ENCODE results near the gene WFS1.
A peak's percentile ranks its signal among the peaks of the same experiment; 100 is the strongest.

The WFS1 gene

DNA sequence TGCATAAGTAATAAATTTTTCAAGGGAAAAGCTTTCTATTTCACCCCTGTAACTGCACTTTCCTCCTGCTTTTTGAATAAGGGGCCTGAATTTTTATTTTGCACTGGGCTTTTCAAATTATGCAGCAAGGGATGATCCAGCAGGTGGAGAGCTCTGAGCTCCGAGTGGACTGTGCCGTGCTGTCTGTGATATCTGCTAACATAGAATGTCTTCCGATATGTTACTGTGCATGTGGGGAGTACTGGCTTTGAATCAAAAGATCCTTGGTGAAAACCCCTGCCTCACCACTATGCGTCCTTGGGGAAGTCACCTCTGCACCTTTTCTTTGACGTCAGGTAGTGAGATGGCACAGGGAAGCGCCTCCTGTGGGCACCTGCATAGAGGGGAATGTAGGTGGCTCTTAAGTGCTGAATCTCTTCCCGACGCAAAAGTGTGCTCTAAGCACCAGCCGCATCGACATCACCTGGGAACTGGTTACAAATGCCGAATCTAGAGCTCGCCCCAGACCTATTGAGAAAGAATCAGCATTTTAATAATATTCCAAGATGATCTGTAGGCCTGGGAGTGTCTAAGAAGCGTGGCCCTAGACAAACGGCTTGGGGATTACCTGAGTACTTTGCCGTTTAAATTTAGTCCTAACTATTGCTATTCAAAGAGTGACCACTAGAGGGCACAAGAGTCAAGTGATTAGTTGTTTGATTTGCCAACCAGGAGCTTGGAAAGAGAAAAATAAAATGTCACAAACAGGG is 19.2 kb upstream of the WFS1 start:
- no peaks in the 10 kb centered on the region for H3K36me3 ChIP-seq (ENCODE audit: control insufficient read depth in 5 of 5, insufficient read depth in 5 of 5, low read length in 5 of 5)
- no peak overlapping the region for H3K9ac ChIP-seq (ENCODE audit: low read length in 5 of 5)
- no peak overlapping the region for H3K4me3 ChIP-seq (ENCODE audit: low read depth in 1 of 5, low read length in 5 of 5)
- no peak overlapping the region for H3K27ac ChIP-seq (ENCODE audit: low read depth, low read length)
- peaks cover 0 to 33% (median 31%) of the 10 kb centered on the region in 5 donors for H3K27me3 ChIP-seq (ENCODE audit: control insufficient read depth in 5 of 5, insufficient read depth in 4 of 5, low read length in 5 of 5)
- H3K4me1 ChIP-seq (ENCODE audit: control insufficient read depth in 5 of 5, insufficient read depth in 5 of 5, low read length in 5 of 5), result peaks cover 0 to 7% (median 5%) of the 10 kb centered on the region in 5 donors
- H3K9me3 ChIP-seq (ENCODE audit: control insufficient read depth in 5 of 5, low read length in 5 of 5), result peaks cover 0 to 4% (median 0%) of the 10 kb centered on the region in 5 donors

DNA sequence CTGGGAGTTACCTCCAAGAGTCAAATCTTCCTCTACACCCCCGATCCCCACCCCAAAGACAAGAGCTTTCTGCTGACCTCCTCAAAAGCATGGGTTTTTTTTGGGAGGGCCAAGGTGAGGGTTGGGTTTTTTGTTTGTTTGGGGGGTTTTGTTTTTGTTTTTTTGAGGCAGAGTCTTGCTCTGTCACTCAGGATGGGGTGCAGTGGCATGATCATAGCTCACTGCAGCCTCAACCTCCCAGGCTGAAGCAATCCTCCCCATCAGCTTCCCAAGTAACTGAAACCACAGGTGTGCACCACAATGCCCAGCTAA is 18.7 kb upstream of the WFS1 start:
- no peak overlapping the region for H3K9ac ChIP-seq (ENCODE audit: low read length in 5 of 5)

GRCh38 chr4:6251365-6251764 is 18.3 kb upstream of the WFS1 start:
- H3K36me3 ChIP-seq (ENCODE audit: control insufficient read depth in 5 of 5, insufficient read depth in 5 of 5, low read length in 5 of 5), result no peaks in the 10 kb centered on the region
- H3K9ac ChIP-seq (ENCODE audit: low read length in 5 of 5), result no peak overlapping the region
- H3K4me3 ChIP-seq (ENCODE audit: low read depth in 1 of 5, low read length in 5 of 5), result no peak overlapping the region
- peaks cover 0 to 24% (median 22%) of the 10 kb centered on the region in 5 donors for H3K27me3 ChIP-seq (ENCODE audit: control insufficient read depth in 5 of 5, insufficient read depth in 4 of 5, low read length in 5 of 5)
- peaks cover 0 to 4% (median 0%) of the 10 kb centered on the region in 5 donors for H3K9me3 ChIP-seq (ENCODE audit: control insufficient read depth in 5 of 5, low read length in 5 of 5)
- no peaks in the 10 kb centered on the region for H3K4me1 ChIP-seq (ENCODE audit: control insufficient read depth in 5 of 5, insufficient read depth in 5 of 5, low read length in 5 of 5)
- no peak overlapping the region for H3K27ac ChIP-seq (ENCODE audit: low read depth, low read length)

More for the DNA sequence above, 18.7 kb upstream of the WFS1 start:
- Histone ChIP-seq H3K27me3 (ENCODE audit: control insufficient read depth in 5 of 5, insufficient read depth in 4 of 5, low read length in 5 of 5) (peaks cover 0 to 28% (median 26%) of the 10 kb centered on the region in 5 donors), H3K36me3 (ENCODE audit: control insufficient read depth in 5 of 5, insufficient read depth in 5 of 5, low read length in 5 of 5) (no peaks in the 10 kb centered on the region), H3K4me1 (ENCODE audit: control insufficient read depth in 5 of 5, insufficient read depth in 5 of 5, low read length in 5 of 5) (peaks cover 0 to 1% (median 0%) of the 10 kb centered on the region in 5 donors), H3K4me3 (ENCODE audit: low read depth in 1 of 5, low read length in 5 of 5) (no peak overlapping the region), H3K9me3 (ENCODE audit: control insufficient read depth in 5 of 5, low read length in 5 of 5) (peaks cover 0 to 4% (median 0%) of the 10 kb centered on the region in 5 donors), H3K27ac (ENCODE audit: low read depth, low read length) (no peak overlapping the region)

DNA sequence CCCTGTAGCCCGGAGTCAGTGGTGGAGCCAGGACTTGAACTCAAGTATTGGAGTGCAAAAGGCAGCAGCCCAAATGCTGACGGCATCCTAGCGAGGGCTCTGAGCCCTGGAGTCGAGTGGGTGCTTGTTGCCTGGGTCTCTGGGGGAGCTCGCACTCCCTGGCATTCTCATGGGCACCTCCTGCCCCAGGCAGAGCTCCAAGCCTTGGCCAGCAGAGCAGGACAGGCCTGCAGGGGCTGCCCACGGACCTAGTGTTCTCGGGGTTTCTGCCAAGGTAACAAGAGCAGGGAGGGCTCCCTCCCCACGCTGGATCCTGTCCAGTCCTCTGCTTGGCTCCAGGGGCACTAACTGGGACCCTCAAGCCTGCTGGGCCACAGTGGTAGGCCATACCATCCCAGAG is 17.6 kb upstream of the WFS1 start:
- Histone ChIP-seq H3K4me1 (ENCODE audit: control insufficient read depth in 5 of 5, insufficient read depth in 5 of 5, low read length in 5 of 5) (peaks cover 0 to 1% (median 0%) of the 10 kb centered on the region in 5 donors), H3K9ac (ENCODE audit: low read length in 5 of 5) (no peak overlapping the region), H3K27me3 (ENCODE audit: control insufficient read depth in 5 of 5, insufficient read depth in 4 of 5, low read length in 5 of 5) (peaks cover 0 to 19% (median 17%) of the 10 kb centered on the region in 5 donors), H3K4me3 (ENCODE audit: low read depth in 1 of 5, low read length in 5 of 5) (no peak overlapping the region), H3K9me3 (ENCODE audit: control insufficient read depth in 5 of 5, low read length in 5 of 5) (peaks cover 0 to 4% (median 0%) of the 10 kb centered on the region in 5 donors), H3K27ac (ENCODE audit: low read depth, low read length) (no peak overlapping the region), H3K36me3 (ENCODE audit: control insufficient read depth in 5 of 5, insufficient read depth in 5 of 5, low read length in 5 of 5) (no peaks in the 10 kb centered on the region)

- no peak overlapping the region for H3K9ac ChIP-seq (ENCODE audit: low read length in 5 of 5)
- no peak overlapping the region for H3K4me3 ChIP-seq (ENCODE audit: low read depth in 1 of 5, low read length in 5 of 5)
- peaks cover 0 to 16% (median 13%) of the 10 kb centered on the region in 5 donors for H3K27me3 ChIP-seq (ENCODE audit: control insufficient read depth in 5 of 5, insufficient read depth in 4 of 5, low read length in 5 of 5)
- H3K27ac ChIP-seq (ENCODE audit: low read depth, low read length), result no peak overlapping the region
- H3K4me1 ChIP-seq (ENCODE audit: control insufficient read depth in 5 of 5, insufficient read depth in 5 of 5, low read length in 5 of 5), result peaks cover 0 to 10% (median 0%) of the 10 kb centered on the region in 5 donors
- H3K9me3 ChIP-seq (ENCODE audit: control insufficient read depth in 5 of 5, low read length in 5 of 5), result peaks cover 0 to 4% (median 0%) of the 10 kb centered on the region in 5 donors
- no peaks in the 10 kb centered on the region for H3K36me3 ChIP-seq (ENCODE audit: control insufficient read depth in 5 of 5, insufficient read depth in 5 of 5, low read length in 5 of 5)
Observed at GRCh38 chr4:6253111-6253510, 16.5 kb upstream of the WFS1 start.

DNA sequence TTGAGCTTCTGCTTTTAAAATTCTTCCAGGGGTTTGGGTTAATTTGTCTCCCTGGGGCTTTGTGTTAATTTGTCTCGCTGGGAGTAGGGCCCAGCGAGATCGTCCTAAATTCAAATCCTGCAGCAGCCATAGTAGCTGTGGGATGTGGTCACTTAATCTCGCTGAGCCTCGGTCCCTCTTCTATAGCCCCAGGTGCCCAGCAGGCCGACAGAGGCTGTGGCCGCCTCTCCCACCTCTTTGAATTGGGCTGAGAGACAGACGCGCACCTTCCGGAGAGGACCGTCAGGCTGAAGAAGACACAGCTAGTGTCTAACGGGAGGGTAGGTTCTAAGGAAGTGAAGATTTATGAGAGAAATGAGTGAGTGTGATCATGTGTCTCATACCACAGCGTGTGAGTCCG is 15.7 kb upstream of the WFS1 start:
- peaks cover 0 to 8% (median 6%) of the 10 kb centered on the region in 5 donors for H3K27me3 ChIP-seq (ENCODE audit: control insufficient read depth in 5 of 5, insufficient read depth in 4 of 5, low read length in 5 of 5)
- H3K4me3 ChIP-seq (ENCODE audit: low read depth in 1 of 5, low read length in 5 of 5), result no peak overlapping the region
- H3K4me1 ChIP-seq (ENCODE audit: control insufficient read depth in 5 of 5, insufficient read depth in 5 of 5, low read length in 5 of 5), result peaks cover 0 to 10% (median 0%) of the 10 kb centered on the region in 5 donors
- H3K9me3 ChIP-seq (ENCODE audit: control insufficient read depth in 5 of 5, low read length in 5 of 5), result peaks cover 0 to 4% (median 0%) of the 10 kb centered on the region in 5 donors
- no peaks in the 10 kb centered on the region for H3K36me3 ChIP-seq (ENCODE audit: control insufficient read depth in 5 of 5, insufficient read depth in 5 of 5, low read length in 5 of 5)
- H3K9ac ChIP-seq (ENCODE audit: low read length in 5 of 5), result no peak overlapping the region
- no peak overlapping the region for H3K27ac ChIP-seq (ENCODE audit: low read depth, low read length)

DNA sequence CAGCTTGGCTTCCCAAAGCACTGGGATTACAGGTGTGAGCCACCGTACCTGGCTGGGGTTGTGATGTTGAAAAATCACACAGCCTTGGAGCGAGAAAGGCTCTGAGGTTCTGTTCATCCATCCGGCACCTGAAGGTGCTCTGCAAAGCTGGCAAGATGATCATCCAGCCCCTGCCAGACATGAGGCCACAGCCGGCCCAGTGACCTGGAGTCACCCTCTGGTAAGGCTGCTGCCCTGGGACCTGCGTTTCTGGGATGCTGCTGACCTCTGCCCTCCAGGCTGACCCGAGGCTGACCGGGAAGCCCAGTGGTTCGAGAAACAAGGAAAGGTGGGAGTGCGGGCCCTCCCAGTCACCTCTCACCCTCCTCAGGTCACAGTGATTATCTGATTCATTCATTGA is 13.5 kb upstream of the WFS1 start:
- H3K27ac ChIP-seq (ENCODE audit: low read depth, low read length), result no peak overlapping the region
- H3K4me1 ChIP-seq (ENCODE audit: control insufficient read depth in 5 of 5, insufficient read depth in 5 of 5, low read length in 5 of 5), result peaks cover 0 to 10% (median 0%) of the 10 kb centered on the region in 5 donors
- peaks cover 0 to 4% (median 0%) of the 10 kb centered on the region in 5 donors for H3K27me3 ChIP-seq (ENCODE audit: control insufficient read depth in 5 of 5, insufficient read depth in 4 of 5, low read length in 5 of 5)

GRCh38 chr4:6257247-6258025 is 12.2 kb upstream of the WFS1 start:
- peak overlapping the region in 1 of 5 donors; percentile 19 for H3K9ac ChIP-seq (ENCODE audit: low read length in 5 of 5)
- no peak overlapping the region for H3K27ac ChIP-seq (ENCODE audit: low read depth, low read length)
- peaks cover 0 to 4% (median 0%) of the 10 kb centered on the region in 5 donors for H3K9me3 ChIP-seq (ENCODE audit: control insufficient read depth in 5 of 5, low read length in 5 of 5)

More for the DNA sequence above, 13.5 kb upstream of the WFS1 start:
- Histone ChIP-seq H3K4me3 (ENCODE audit: low read depth in 1 of 5, low read length in 5 of 5) (no peak overlapping the region), H3K36me3 (ENCODE audit: control insufficient read depth in 5 of 5, insufficient read depth in 5 of 5, low read length in 5 of 5) (no peaks in the 10 kb centered on the region), H3K9me3 (ENCODE audit: control insufficient read depth in 5 of 5, low read length in 5 of 5) (peaks cover 0 to 4% (median 0%) of the 10 kb centered on the region in 5 donors), H3K9ac (ENCODE audit: low read length in 5 of 5) (no peak overlapping the region)

GRCh38 chr4:6258026-6258360 is 11.7 kb upstream of the WFS1 start:
- Histone ChIP-seq H3K27me3 (ENCODE audit: control insufficient read depth in 5 of 5, insufficient read depth in 4 of 5, low read length in 5 of 5) (peaks cover 0 to 13% (median 9%) of the 10 kb centered on the region in 5 donors), H3K9me3 (ENCODE audit: control insufficient read depth in 5 of 5, low read length in 5 of 5) (peaks cover 0 to 4% (median 0%) of the 10 kb centered on the region in 5 donors), H3K36me3 (ENCODE audit: control insufficient read depth in 5 of 5, insufficient read depth in 5 of 5, low read length in 5 of 5) (no peaks in the 10 kb centered on the region), H3K4me1 (ENCODE audit: control insufficient read depth in 5 of 5, insufficient read depth in 5 of 5, low read length in 5 of 5) (peaks cover 0 to 10% (median 0%) of the 10 kb centered on the region in 5 donors), H3K9ac (ENCODE audit: low read length in 5 of 5) (no peak overlapping the region), H3K27ac (ENCODE audit: low read depth, low read length) (no peak overlapping the region), H3K4me3 (ENCODE audit: low read depth in 1 of 5, low read length in 5 of 5) (no peak overlapping the region)

More at GRCh38 chr4:6257247-6258025, 12.2 kb upstream of the WFS1 start:
- Histone ChIP-seq H3K36me3 (ENCODE audit: control insufficient read depth in 5 of 5, insufficient read depth in 5 of 5, low read length in 5 of 5) (no peaks in the 10 kb centered on the region), H3K4me1 (ENCODE audit: control insufficient read depth in 5 of 5, insufficient read depth in 5 of 5, low read length in 5 of 5) (peaks cover 0 to 10% (median 0%) of the 10 kb centered on the region in 5 donors), H3K27me3 (ENCODE audit: control insufficient read depth in 5 of 5, insufficient read depth in 4 of 5, low read length in 5 of 5) (peaks cover 0 to 13% (median 9%) of the 10 kb centered on the region in 5 donors), H3K4me3 (ENCODE audit: low read depth in 1 of 5, low read length in 5 of 5) (peak overlapping the region in 1 of 5 donors; percentile 17)

GRCh38 chr4:6258741-6259140 is 10.9 kb upstream of the WFS1 start:
- H3K27me3 ChIP-seq (ENCODE audit: control insufficient read depth in 5 of 5, insufficient read depth in 4 of 5, low read length in 5 of 5), result peaks cover 0 to 15% (median 9%) of the 10 kb centered on the region in 5 donors
- no peak overlapping the region for H3K4me3 ChIP-seq (ENCODE audit: low read depth in 1 of 5, low read length in 5 of 5)
- no peak overlapping the region for H3K27ac ChIP-seq (ENCODE audit: low read depth, low read length)
- H3K9me3 ChIP-seq (ENCODE audit: control insufficient read depth in 5 of 5, low read length in 5 of 5), result peaks cover 0 to 4% (median 0%) of the 10 kb centered on the region in 5 donors
- peaks cover 0 to 10% (median 0%) of the 10 kb centered on the region in 5 donors for H3K4me1 ChIP-seq (ENCODE audit: control insufficient read depth in 5 of 5, insufficient read depth in 5 of 5, low read length in 5 of 5)
- H3K36me3 ChIP-seq (ENCODE audit: control insufficient read depth in 5 of 5, insufficient read depth in 5 of 5, low read length in 5 of 5), result no peaks in the 10 kb centered on the region
- H3K9ac ChIP-seq (ENCODE audit: low read length in 5 of 5), result no peak overlapping the region

Data from subcutaneous abdominal adipose tissue (tissue), 5 donors.